ENCODE results near the gene SCN10A. TPM values are rescaled to one million over a fixed set of nuclear protein-coding genes. Genes with fewer than 3 reads are reported as not detected.
A peak's percentile ranks its signal among the peaks of the same experiment; 100 is the strongest.

The SCN10A gene
- total and polyA plus RNA-seq, 2 experiments from 2014 or later = 0.03 TPM; not detected in 1

- TF ChIP-seq ZNF114 (CRISPR knock-in tag; IDR thresholded peaks at IDR 0.05) (no peak), ZNF331 (CRISPR knock-in tag; IDR thresholded peaks at IDR 0.05; ENCODE audit: low read depth) (no peak), STAT1 (IDR thresholded peaks at IDR 0.05; ENCODE audit: unreplicated experiment) (no peak), EZH2phosphoT487 (IDR thresholded peaks at IDR 0.05; ENCODE audit: unreplicated experiment) (no peak)
These were observed 125.8 kb downstream of the SCN10A start (continued) for GRCh38 chr3:38690185-38690584.

- no peak overlapping the region for H3K27ac Mint-ChIP-seq
- Histone ChIP-seq H3K4me2 (no peak overlapping the region), H3K79me2 (replicated peaks; ENCODE audit: insufficient read depth) (no peaks in the 10 kb centered on the region), H3K27me3 (ENCODE audit: insufficient read depth) (no peaks in the 10 kb centered on the region), H3K4me1 (ENCODE audit: insufficient read depth) (no peaks in the 10 kb centered on the region), H3K9me2 (ENCODE audit: insufficient read depth) (no peaks in the 10 kb centered on the region), H2AFZ (no peak overlapping the region), H3K27ac (ENCODE audit: low read depth) (no peak overlapping the region), H4K20me1 (replicated peaks; ENCODE audit: insufficient read depth) (no peaks in the 10 kb centered on the region), H3K4me3 (no peak overlapping the region), H3K36me3 (ENCODE audit: insufficient read depth) (no peaks in the 10 kb centered on the region), H3F3A (replicated peaks; ENCODE audit: low read depth) (no peaks in the 10 kb centered on the region)
- TF ChIP-seq CTCF (conservative IDR thresholded peaks at IDR 0.05; ENCODE audit: low read depth in 2 of 2) = 0 out of 4 replicates have a peak, but pooled peaks of 1 of the 2 experiments have one; percentile 4
- TF ChIP-seq JUNB (IDR thresholded peaks at IDR 0.05; ENCODE audit: unreplicated experiment) = no peak
- H3K36me3 Mint-ChIP-seq (ENCODE audit: low read depth) = no peaks in the 10 kb centered on the region
- ATAC-seq (no peak), DNase-seq (ENCODE audit: low spot score) (no peak)
- peaks cover 2% of the 10 kb centered on the region; the same call in 2 of the 3 replicates for H3K4me1 Mint-ChIP-seq
- H3K4me3 Mint-ChIP-seq = no peak overlapping the region
- no peaks in the 10 kb centered on the region for H3K9me3 Mint-ChIP-seq
- no peaks in the 10 kb centered on the region for H3K27me3 Mint-ChIP-seq (ENCODE audit: insufficient read depth, low read depth, poor library complexity)
These were observed 126.2 kb downstream of the SCN10A start for GRCh38 chr3:38689774-38690173.

- no peaks in the 10 kb centered on the region for H3K27me3 Mint-ChIP-seq (ENCODE audit: insufficient read depth, low read depth, poor library complexity)
- DNase-seq (ENCODE audit: low spot score) (no peak), ATAC-seq (no peak)
- Histone ChIP-seq H3F3A (replicated peaks; ENCODE audit: low read depth) (no peaks in the 10 kb centered on the region), H3K36me3 (ENCODE audit: insufficient read depth) (no peaks in the 10 kb centered on the region), H2AFZ (no peak overlapping the region), H3K4me3 (no peak overlapping the region), H3K27me3 (ENCODE audit: insufficient read depth) (no peaks in the 10 kb centered on the region), H3K4me1 (ENCODE audit: insufficient read depth) (no peaks in the 10 kb centered on the region), H3K4me2 (no peak overlapping the region), H3K79me2 (replicated peaks; ENCODE audit: insufficient read depth) (no peaks in the 10 kb centered on the region), H4K20me1 (replicated peaks; ENCODE audit: insufficient read depth) (no peaks in the 10 kb centered on the region), H3K9me2 (ENCODE audit: insufficient read depth) (no peaks in the 10 kb centered on the region), H3K27ac (ENCODE audit: low read depth) (no peak overlapping the region)
- TF ChIP-seq ZNF331 (CRISPR knock-in tag; IDR thresholded peaks at IDR 0.05; ENCODE audit: low read depth) (no peak), POLR2AphosphoS5 (IDR thresholded peaks at IDR 0.05; ENCODE audit: low read depth) (no peak)
- H3K4me3 Mint-ChIP-seq = no peak overlapping the region
- H3K9me3 Mint-ChIP-seq = no peaks in the 10 kb centered on the region
- peaks cover 2% of the 10 kb centered on the region; the same call in 2 of the 3 replicates for H3K4me1 Mint-ChIP-seq
- no peak overlapping the region for H3K27ac Mint-ChIP-seq
- H3K36me3 Mint-ChIP-seq (ENCODE audit: low read depth) = no peaks in the 10 kb centered on the region
These were observed 126.7 kb downstream of the SCN10A start for GRCh38 chr3:38689346-38689745.

GRCh38 chr3:38687321-38687720 lies 128.7 kb downstream of the SCN10A start:
- H3K79me2 ChIP-seq (replicated peaks; ENCODE audit: insufficient read depth) = no peaks in the 10 kb centered on the region
- Mint-ChIP-seq H3K27me3 (ENCODE audit: insufficient read depth, low read depth, poor library complexity) (peaks cover 2% of the 10 kb centered on the region), H3K27ac (no peak overlapping the region), H3K9me3 (no peaks in the 10 kb centered on the region), H3K36me3 (ENCODE audit: low read depth) (no peaks in the 10 kb centered on the region), H3K4me3 (no peak overlapping the region), H3K4me1 (peaks cover 2% of the 10 kb centered on the region; the same call in 2 of the 3 replicates)
- H3K27me3 ChIP-seq (ENCODE audit: insufficient read depth) = no peaks in the 10 kb centered on the region
- no peak overlapping the region for H3K4me2 ChIP-seq
- ATAC-seq = no peak
- H3F3A ChIP-seq (replicated peaks; ENCODE audit: low read depth) = no peaks in the 10 kb centered on the region
- H2AFZ ChIP-seq = no peak overlapping the region
- H3K36me3 ChIP-seq (ENCODE audit: insufficient read depth) = no peaks in the 10 kb centered on the region
- no peak overlapping the region for H3K4me3 ChIP-seq
- DNase-seq (ENCODE audit: low spot score) = no peak
- no peaks in the 10 kb centered on the region for H4K20me1 ChIP-seq (replicated peaks; ENCODE audit: insufficient read depth)
- H3K4me1 ChIP-seq (ENCODE audit: insufficient read depth) = no peaks in the 10 kb centered on the region
- H3K9me2 ChIP-seq (ENCODE audit: insufficient read depth) = no peaks in the 10 kb centered on the region
- H3K27ac ChIP-seq (ENCODE audit: low read depth) = no peak overlapping the region
- no peak for TF ChIP-seq ZNF462 (CRISPR knock-in tag; IDR thresholded peaks at IDR 0.05)
- TF ChIP-seq STAT1 (IDR thresholded peaks at IDR 0.05; ENCODE audit: unreplicated experiment) = no peak
- TF ChIP-seq ZNF331 (CRISPR knock-in tag; IDR thresholded peaks at IDR 0.05; ENCODE audit: low read depth) = no peak
